ENCODE data around the gene SLC7A7. TPM values are rescaled to one million over a fixed set of nuclear protein-coding genes. Genes with fewer than 3 reads are reported as not detected.

SLC7A7 gene
- total and polyA plus RNA-seq, 2 experiments from 2014 or later: 3.6 to 4.1 TPM

DNA sequence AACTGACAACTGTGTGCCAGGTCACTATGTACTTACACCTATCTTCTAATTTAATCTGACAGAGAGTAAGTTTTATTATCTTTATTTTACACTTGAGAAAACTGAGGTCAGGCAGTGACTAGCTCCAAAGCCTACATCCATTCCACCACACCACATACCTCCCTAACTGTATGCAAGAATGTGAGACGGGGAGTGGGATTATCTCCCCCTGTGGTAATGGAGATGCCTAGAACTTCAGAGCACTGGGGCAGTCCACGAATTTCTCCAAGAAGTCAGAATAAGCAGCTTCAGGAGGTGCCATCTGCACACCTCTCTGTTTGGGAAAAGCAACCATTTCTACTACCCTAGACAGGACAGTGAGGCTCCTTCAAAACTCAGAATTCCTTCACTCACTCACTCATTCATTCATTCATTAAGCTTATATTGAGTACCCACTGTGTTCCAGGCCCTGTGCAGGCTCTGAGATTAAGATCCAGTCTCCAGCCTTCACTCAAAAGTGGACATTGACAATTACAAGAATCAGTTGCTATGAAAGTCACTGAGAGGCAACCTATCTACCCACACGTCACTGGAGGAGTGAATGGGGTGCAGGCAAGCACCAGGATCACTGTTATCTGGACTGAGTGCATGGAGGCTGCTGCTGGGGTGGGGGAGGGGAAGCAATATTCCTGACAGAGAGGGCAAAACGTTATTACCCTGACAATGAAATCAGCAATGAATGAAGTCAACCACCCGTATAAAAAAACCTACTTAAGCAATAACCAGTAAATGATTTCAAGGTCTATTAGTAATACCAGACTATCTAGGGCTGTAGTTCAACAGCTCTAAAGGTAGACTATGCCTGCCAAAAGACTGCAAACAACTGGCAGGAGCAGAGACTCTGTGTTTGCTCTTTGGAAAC, 18.0 kb downstream of the SLC7A7 start:
- Histone ChIP-seq H2AFZ (no peak overlapping the region), H3K9me2 (ENCODE audit: insufficient read depth) (peaks cover 10% of the 10 kb centered on the region; the same call in 1 of the 2 replicates), H3K27ac (ENCODE audit: low read depth) (no peak overlapping the region), H3F3A (replicated peaks; ENCODE audit: low read depth) (no peaks in the 10 kb centered on the region), H3K27me3 (ENCODE audit: insufficient read depth) (no peaks in the 10 kb centered on the region), H3K4me1 (ENCODE audit: insufficient read depth) (peaks cover 17% of the 10 kb centered on the region), H3K79me2 (replicated peaks; ENCODE audit: insufficient read depth) (no peaks in the 10 kb centered on the region), H3K4me2 (peak overlapping the region; percentile 10; the same call in 1 of the 2 replicates), H4K20me1 (replicated peaks; ENCODE audit: insufficient read depth) (no peaks in the 10 kb centered on the region), H3K36me3 (ENCODE audit: insufficient read depth) (no peaks in the 10 kb centered on the region), H3K4me3 (no peak overlapping the region)
- ATAC-seq: peak; percentile 97
- Mint-ChIP-seq H3K27me3 (ENCODE audit: insufficient read depth, low read depth, poor library complexity) (peaks cover 15% of the 10 kb centered on the region), H3K27ac (peak overlapping the region; percentile 84; the same call in 1 of the 2 replicates), H3K4me1 (peaks cover 18% of the 10 kb centered on the region), H3K36me3 (ENCODE audit: low read depth) (peaks cover 4% of the 10 kb centered on the region), H3K4me3 (no peak overlapping the region), H3K9me3 (peaks cover 6% of the 10 kb centered on the region; the same call in 2 of the 3 replicates)
- peak; percentile 61 for DNase-seq (ENCODE audit: low spot score)
- TF ChIP-seq JUNB (IDR thresholded peaks at IDR 0.05; ENCODE audit: unreplicated experiment): no peak
- TF ChIP-seq, protein P1, sequence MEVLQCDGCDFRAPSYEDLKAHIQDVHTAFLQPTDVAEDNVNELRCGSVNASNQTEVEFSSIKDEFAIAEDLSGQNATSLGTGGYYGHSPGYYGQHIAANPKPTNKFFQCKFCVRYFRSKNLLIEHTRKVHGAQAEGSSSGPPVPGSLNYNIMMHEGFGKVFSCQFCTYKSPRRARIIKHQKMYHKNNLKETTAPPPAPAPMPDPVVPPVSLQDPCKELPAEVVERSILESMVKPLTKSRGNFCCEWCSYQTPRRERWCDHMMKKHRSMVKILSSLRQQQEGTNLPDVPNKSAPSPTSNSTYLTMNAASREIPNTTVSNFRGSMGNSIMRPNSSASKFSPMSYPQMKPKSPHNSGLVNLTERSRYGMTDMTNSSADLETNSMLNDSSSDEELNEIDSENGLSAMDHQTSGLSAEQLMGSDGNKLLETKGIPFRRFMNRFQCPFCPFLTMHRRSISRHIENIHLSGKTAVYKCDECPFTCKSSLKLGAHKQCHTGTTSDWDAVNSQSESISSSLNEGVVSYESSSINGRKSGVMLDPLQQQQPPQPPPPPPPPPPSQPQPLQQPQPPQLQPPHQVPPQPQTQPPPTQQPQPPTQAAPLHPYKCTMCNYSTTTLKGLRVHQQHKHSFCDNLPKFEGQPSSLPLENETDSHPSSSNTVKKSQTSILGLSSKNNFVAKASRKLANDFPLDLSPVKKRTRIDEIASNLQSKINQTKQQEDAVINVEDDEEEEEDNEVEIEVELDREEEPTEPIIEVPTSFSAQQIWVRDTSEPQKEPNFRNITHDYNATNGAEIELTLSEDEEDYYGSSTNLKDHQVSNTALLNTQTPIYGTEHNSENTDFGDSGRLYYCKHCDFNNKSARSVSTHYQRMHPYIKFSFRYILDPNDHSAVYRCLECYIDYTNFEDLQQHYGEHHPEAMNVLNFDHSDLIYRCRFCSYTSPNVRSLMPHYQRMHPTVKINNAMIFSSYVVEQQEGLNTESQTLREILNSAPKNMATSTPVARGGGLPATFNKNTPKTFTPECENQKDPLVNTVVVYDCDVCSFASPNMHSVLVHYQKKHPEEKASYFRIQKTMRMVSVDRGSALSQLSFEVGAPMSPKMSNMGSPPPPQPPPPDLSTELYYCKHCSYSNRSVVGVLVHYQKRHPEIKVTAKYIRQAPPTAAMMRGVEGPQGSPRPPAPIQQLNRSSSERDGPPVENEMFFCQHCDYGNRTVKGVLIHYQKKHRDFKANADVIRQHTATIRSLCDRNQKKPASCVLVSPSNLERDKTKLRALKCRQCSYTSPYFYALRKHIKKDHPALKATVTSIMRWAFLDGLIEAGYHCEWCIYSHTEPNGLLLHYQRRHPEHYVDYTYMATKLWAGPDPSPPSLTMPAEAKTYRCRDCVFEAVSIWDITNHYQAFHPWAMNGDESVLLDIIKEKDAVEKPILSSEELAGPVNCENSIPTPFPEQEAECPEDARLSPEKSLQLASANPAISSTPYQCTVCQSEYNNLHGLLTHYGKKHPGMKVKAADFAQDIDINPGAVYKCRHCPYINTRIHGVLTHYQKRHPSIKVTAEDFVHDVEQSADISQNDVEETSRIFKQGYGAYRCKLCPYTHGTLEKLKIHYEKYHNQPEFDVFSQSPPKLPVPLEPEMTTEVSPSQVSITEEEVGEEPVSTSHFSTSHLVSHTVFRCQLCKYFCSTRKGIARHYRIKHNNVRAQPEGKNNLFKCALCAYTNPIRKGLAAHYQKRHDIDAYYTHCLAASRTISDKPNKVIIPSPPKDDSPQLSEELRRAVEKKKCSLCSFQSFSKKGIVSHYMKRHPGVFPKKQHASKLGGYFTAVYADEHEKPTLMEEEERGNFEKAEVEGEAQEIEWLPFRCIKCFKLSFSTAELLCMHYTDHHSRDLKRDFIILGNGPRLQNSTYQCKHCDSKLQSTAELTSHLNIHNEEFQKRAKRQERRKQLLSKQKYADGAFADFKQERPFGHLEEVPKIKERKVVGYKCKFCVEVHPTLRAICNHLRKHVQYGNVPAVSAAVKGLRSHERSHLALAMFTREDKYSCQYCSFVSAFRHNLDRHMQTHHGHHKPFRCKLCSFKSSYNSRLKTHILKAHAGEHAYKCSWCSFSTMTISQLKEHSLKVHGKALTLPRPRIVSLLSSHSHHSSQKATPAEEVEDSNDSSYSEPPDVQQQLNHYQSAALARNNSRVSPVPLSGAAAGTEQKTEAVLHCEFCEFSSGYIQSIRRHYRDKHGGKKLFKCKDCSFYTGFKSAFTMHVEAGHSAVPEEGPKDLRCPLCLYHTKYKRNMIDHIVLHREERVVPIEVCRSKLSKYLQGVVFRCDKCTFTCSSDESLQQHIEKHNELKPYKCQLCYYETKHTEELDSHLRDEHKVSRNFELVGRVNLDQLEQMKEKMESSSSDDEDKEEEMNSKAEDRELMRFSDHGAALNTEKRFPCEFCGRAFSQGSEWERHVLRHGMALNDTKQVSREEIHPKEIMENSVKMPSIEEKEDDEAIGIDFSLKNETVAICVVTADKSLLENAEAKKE (CRISPR knock-in tag; IDR thresholded peaks at IDR 0.05): peak; percentile 77; the same call in 1 of the 2 replicates
- TF ChIP-seq, protein P2, sequence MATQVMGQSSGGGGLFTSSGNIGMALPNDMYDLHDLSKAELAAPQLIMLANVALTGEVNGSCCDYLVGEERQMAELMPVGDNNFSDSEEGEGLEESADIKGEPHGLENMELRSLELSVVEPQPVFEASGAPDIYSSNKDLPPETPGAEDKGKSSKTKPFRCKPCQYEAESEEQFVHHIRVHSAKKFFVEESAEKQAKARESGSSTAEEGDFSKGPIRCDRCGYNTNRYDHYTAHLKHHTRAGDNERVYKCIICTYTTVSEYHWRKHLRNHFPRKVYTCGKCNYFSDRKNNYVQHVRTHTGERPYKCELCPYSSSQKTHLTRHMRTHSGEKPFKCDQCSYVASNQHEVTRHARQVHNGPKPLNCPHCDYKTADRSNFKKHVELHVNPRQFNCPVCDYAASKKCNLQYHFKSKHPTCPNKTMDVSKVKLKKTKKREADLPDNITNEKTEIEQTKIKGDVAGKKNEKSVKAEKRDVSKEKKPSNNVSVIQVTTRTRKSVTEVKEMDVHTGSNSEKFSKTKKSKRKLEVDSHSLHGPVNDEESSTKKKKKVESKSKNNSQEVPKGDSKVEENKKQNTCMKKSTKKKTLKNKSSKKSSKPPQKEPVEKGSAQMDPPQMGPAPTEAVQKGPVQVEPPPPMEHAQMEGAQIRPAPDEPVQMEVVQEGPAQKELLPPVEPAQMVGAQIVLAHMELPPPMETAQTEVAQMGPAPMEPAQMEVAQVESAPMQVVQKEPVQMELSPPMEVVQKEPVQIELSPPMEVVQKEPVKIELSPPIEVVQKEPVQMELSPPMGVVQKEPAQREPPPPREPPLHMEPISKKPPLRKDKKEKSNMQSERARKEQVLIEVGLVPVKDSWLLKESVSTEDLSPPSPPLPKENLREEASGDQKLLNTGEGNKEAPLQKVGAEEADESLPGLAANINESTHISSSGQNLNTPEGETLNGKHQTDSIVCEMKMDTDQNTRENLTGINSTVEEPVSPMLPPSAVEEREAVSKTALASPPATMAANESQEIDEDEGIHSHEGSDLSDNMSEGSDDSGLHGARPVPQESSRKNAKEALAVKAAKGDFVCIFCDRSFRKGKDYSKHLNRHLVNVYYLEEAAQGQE (IDR thresholded peaks at IDR 0.05; ENCODE audit: unreplicated experiment): no peak
